ENCODE measurements around the gene COBL.
"Not testable (repeated sequence)": the region's sequence is repeated elsewhere in the genome, so short reads cannot be mapped to it uniquely, and the experiment has no call there.

COBL gene

DNA sequence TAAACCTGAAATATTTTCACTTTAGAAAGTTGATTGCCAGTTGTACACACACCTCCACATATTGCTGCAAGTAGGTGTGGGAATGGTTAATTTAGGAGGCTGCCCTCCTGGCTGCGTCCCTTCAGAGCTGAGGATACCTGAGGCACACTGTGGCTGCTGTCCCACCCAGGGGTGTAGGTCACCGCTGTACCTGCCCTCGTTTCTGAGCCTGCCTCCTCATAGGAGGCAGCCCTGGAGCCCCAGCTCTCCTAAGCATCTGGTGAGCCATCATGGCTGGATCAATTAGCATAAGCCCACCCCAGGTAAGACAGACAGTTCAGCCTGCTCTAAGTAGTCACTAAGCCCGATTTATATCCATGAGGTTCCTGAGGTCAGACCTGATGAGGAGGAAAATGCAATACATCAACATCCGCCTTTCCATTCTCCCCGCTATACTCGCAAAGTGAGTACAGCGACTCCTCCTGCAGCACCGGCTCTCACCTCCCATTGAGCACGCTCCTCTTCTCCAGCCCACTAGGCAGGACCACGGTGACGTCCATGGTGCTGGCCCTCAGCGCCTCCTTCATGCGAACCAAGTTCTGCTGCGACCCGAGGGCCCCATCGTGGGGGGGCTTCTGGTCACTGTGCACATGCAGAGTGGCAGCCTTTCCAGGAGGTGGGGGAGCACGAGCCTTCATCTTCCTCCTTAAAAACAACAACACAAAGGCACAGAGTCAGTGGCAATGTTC lies 97.2 kb downstream of the COBL start:
- TF ChIP-seq, protein P1, sequence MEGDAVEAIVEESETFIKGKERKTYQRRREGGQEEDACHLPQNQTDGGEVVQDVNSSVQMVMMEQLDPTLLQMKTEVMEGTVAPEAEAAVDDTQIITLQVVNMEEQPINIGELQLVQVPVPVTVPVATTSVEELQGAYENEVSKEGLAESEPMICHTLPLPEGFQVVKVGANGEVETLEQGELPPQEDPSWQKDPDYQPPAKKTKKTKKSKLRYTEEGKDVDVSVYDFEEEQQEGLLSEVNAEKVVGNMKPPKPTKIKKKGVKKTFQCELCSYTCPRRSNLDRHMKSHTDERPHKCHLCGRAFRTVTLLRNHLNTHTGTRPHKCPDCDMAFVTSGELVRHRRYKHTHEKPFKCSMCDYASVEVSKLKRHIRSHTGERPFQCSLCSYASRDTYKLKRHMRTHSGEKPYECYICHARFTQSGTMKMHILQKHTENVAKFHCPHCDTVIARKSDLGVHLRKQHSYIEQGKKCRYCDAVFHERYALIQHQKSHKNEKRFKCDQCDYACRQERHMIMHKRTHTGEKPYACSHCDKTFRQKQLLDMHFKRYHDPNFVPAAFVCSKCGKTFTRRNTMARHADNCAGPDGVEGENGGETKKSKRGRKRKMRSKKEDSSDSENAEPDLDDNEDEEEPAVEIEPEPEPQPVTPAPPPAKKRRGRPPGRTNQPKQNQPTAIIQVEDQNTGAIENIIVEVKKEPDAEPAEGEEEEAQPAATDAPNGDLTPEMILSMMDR (IDR thresholded peaks at IDR 0.05; ENCODE audit: insufficient read depth, low read depth, low read length, missing control alignments) = no peak
- no peak for DNase-seq (ENCODE audit: low read depth)
- H3K4me3 ChIP-seq (ENCODE audit: low read depth, low read length) = no peak overlapping the region

DNA sequence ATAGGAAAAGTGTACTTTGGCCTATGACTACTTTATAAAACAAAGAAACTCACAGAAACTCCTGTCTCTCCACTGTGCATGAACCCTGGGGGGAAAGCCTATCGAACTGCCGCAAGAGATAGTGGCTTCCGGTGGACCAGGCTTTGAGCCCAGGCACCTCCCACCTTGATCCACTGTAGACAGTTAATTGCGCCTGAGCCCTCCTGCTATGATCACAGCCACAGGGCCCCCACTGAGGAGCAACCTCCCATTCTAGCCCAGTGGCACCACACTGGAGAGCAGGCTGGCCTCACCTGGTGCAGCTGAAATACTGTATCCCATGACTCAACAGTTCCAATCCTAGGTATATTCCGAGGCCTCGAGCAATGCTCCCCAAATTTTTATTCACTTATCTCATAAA lies 98.8 kb downstream of the COBL start:
- H3K4me3 ChIP-seq (ENCODE audit: low read depth, low read length) = no peak overlapping the region
- no peak for DNase-seq (ENCODE audit: low read depth)
- TF ChIP-seq, protein P1 (IDR thresholded peaks at IDR 0.05; ENCODE audit: insufficient read depth, low read depth, low read length, missing control alignments) = no peak

DNA sequence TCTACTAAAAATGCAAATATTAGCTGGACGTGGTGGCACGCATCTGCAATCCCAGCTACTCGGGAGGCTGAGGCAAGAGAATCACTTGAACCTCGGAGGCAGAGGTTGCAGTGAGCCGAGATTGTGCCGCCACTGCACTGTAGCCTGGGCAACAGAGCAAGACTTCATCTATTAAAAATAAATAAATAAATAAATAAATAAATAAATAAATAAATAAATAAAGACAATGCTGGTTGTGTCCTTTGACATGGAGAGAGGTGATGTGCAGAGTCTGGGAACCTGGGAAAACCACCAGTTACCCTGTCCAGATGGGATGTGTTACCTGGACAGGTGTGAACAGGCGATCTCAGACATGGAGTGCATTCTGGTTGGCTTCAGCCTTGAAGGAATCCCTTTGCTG lies 102.5 kb downstream of the COBL start:
- TF ChIP-seq, protein P1 (IDR thresholded peaks at IDR 0.05; ENCODE audit: insufficient read depth, low read depth, low read length, missing control alignments) = no peak
- DNase-seq (ENCODE audit: low read depth) = no peak
- H3K4me3 ChIP-seq (ENCODE audit: low read depth, low read length) = no peak overlapping the region

DNA sequence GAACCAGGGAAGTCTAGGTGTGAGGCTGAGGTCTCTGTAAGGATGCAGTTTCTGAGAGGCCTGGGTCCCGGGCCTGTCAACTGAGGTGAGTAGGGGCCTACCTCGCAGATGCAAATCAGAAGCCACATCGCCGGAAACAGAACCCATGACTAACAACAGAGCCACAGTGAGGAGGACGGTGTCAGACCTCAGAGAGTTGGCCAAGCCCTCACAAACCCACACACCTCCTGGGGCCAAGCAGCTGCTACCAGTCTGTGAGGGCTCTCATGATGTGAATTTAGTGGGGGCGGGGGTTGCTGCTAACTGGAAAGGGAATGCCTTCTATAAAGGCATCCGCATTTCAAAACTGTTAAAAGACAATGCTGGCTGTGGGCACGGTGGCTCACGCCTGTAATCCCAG lies 103.0 kb downstream of the COBL start:
- DNase-seq (ENCODE audit: low read depth) = no peak
- H3K4me3 ChIP-seq (ENCODE audit: low read depth, low read length) = no peak overlapping the region
- TF ChIP-seq, protein P1 (IDR thresholded peaks at IDR 0.05; ENCODE audit: insufficient read depth, low read depth, low read length, missing control alignments) = no peak

DNA sequence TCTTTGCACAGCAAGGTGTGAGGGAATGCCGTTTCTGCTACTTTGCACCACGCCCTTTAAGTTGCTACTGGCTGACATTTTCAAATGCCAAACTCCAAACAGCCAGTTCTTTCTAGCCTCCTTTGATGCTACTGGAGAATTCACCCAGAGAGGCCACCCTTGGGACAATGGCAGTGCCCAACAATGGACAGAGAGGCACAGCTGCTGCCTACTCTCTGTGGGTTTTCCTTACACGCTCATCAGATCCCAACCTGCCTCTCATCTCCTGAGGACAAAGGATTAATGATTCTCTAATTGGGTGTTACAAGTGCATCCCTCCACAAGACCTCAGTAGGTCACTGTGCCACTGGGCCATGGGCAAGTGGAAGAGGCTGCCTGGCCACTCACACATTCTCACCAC lies 105.8 kb downstream of the COBL start:
- TF ChIP-seq, protein P1 (IDR thresholded peaks at IDR 0.05; ENCODE audit: insufficient read depth, low read depth, low read length, missing control alignments) = no peak
- no peak for DNase-seq (ENCODE audit: low read depth)
- H3K4me3 ChIP-seq (ENCODE audit: low read depth, low read length) = no peak overlapping the region

DNA sequence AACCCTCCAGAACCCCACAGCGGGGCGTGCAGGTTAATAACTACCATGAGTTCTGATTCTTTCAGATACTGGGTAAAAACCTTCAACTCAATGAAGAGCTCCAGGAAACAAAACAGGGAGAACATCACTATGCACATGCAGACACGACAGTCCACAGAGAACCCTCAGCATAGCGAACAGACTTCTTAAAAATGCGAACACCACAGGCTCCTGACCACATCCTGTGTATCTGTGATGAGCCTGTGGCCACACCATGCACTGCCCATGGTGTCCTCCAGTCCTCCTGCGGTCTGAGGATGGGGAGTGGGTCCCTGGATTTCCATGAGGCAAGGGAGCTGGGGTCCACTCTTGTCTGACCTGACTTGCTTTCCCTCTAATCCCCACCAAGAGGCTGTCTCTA lies 107.2 kb downstream of the COBL start:
- H3K4me3 ChIP-seq (ENCODE audit: low read depth, low read length) = no peak overlapping the region
- no peak for DNase-seq (ENCODE audit: low read depth)
- TF ChIP-seq, protein P1 (IDR thresholded peaks at IDR 0.05; ENCODE audit: insufficient read depth, low read depth, low read length, missing control alignments) = no peak

DNA sequence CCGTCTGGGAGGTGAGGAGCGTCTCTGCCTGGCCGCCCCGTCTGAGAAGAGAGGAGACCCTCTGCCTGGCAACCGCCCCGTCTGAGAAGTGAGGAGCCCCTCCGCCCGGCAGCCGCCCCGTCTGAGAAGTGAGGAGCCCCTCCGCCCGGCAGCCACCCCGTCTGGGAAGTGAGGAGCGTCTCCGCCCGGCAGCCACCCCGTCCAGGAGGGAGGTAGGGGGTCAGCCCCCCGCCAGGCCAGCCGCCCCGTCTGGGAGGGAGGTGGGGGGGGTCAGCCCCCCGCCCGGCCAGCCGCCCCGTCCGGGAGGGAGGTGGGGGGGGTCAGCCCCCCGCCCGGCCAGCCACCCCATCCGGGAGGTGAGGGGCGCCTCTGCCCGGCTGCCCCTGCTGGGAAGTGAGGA lies 108.5 kb downstream of the COBL start:
- not testable (repeated sequence) for H3K4me3 ChIP-seq (ENCODE audit: low read depth, low read length); DNase-seq (ENCODE audit: low read depth)
